Gastrocnemius medialis (tissue), 4 donors: ENCODE data around the gene PNMA8C.

Experiments
- CTCF ChIP-seq, 5 experiments: fragments of 450-650 bp in 3 of 5; fragments of 200-600 bp in 2 of 5; sonication (generic) in 2 of 5; IDR thresholded peaks in 4 of 5; conservative IDR thresholded peaks in 1 of 5; 1 replicate in 4 of 5; 2 replicates in 1 of 5; pipeline ENCODE4 v1.5.1; 2016 to 2019; ENCODE audit warnings: antibody characterized with exemption in 5 of 5, mild to moderate bottlenecking in 3 of 5, moderate library complexity in 3 of 5
- POLR2A ChIP-seq, 2 donors: fragments of 450-650 bp; IDR thresholded peaks; one replicate each; pipeline ENCODE4 v1.6.1; 2017; ENCODE audit warnings: antibody characterized with exemption in 2 of 2, mild to moderate bottlenecking in 2 of 2, moderate library complexity in 2 of 2

GRCh38 chr19:46412650-46413261 is 16.0 kb downstream of the PNMA8C start:
- no peak for TF ChIP-seq CTCF (IDR thresholded peaks at IDR 0.05 in 4 of 5, conservative IDR thresholded peaks at IDR 0.05 in 1 of 5)
- no peak for TF ChIP-seq POLR2A (IDR thresholded peaks at IDR 0.05)
